ENCODE results near the gene TMEM169.

Gene TMEM169

GRCh38 chr2:216081487-216082116 is at the start of gene TMEM169, which contains the start of gene PECR:
TSS of gene TMEM169 (plus strand) at chr2:216081919. CDS start at chr2:216095964, 14,045 bp downstream.
TSS of gene PECR (minus strand) at chr2:216081809. CDS start at chr2:216081741, 68 bp downstream.
- no peak for DNase-seq

DNA sequence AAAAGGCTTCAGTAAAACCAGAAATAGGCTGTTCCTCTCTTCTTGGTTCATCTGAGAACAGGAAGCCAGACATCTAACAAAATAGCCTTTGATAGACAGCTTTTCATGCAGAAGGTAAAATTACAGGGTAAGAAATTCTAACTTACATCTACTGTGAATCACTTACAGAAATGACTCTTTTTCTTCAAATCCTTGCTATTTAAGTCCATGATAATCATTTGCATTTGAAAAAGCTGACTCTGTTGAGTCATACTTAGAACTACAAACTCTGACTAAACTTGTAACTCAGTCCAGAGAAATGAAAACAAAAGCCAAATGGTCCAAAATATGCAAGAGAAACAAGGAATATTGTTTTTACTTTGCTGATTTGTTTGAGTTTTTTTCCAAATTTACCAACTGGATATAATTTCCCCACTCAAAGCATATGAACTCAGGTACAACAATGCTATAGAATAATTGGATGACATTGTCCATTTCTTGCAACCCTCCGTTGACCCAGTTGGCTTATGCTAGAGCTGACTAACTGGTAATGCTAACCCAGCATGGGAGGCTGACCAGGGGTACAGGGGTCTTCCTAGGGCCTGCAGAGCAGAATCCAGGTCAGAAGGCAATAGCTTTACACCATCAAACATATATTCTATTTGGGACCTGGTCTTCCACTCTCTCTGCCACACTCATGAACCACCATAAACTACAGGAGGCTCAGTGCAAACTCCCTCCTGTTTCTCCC is 49.6 kb upstream of the TMEM169 start:
- no peak for DNase-seq

DNA sequence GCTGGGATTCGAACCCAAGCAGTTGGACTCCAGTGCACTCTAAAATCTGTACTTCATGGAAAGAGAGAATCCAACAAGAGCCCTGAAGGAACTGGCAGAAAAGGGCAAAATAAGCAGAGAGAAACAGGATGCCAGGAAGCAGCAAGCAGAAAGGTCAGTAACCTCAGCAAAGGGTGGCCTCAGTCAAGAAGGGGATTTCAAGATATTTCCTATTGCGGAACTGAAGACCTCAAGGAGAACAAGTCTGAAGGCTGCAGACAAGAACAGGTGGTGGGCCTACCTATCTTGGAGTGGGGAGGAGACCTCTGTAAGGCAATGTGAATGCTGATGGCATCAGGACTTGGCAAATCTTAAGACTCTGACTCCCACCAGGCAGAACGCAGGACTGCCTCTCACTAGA is 48.3 kb upstream of the TMEM169 start:
- no peak for DNase-seq

- DNase-seq: no peak
Measured at GRCh38 chr2:216034065-216034464, 47.7 kb upstream of the TMEM169 start.

- DNase-seq: no peak
Measured at GRCh38 chr2:216039918-216040317, 41.8 kb upstream of the TMEM169 start.

DNA sequence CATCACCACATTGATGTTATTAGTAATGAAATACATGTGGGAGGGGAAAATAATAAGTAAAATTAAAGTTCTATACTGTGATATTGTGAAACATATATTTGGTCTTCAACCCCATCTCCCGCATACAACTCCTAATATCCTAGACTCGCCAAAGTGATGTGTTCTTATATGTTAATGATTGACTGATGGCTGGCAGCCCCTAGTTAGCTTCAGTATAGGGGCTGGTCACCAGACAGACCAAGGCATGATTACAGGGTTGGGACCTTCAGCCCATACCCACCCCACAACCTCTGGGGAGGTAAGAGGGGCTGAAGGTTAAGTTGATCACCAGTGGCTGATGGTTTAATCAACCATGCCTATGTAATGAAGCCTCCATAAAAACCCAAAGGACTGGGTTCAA is 40.3 kb upstream of the TMEM169 start:
- DNase-seq: no peak

DNA sequence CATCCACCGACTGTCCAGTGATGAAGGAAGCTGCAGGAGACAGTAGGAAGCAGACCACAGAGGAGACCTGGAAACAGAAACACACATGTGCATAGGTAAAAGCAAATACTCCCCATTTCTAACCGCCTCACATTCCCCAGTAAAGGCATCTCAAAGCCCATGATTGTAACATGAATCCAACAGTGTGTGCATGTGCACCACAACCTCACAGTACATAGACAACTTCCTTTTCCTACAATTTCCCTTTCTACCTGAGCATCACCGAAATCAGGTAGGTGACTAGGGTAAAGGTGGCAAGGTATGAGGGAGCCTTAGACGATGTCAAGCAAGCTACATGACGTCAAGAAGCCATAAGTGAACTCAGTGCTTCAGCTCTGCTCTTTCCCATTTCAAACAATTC is 37.8 kb upstream of the TMEM169 start:
- DNase-seq: no peak

GRCh38 chr2:216044883-216045486 is 36.7 kb upstream of the TMEM169 start:
- no peak for DNase-seq

DNA sequence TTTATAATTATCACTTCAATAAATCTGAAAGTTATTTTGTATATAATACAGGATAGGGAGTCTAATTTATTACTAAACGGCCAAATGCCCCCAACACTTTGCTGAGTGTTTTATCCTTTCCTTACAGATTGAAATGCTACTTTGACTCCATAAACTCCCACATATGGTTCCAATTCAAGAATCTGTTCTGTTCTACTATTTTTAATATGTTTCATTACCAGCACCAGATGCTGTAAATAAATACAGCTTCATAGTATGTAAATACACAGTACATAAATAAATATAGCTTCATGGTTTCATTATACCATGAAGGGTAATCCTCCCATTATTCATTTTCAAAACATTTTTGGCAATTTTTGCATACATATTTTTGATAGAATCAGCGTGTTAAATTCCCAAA is 34.3 kb upstream of the TMEM169 start:
- no peak for DNase-seq

- DNase-seq: no peak
Measured at GRCh38 chr2:216049452-216049851, 32.3 kb upstream of the TMEM169 start.

DNA sequence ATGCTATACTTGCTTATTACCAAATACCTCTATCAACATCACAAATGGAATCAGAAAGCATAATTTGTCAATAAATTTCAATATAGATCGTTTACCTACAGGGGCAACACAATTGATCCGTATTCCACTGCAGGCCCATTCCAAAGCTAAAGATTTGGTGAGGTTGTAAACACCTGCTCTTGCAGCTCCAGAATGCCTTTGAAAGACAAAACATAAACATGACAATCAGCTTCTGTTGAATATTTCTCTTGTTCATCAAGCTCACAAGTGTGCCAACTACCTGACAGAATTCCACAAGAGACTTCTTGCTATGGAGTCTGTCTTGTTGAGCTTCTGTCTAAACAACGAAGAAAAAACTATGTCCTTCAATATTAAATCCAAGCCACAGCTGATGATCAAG is 30.4 kb upstream of the TMEM169 start:
- DNase-seq: no peak

- no peak for DNase-seq
Measured at GRCh38 chr2:216052420-216052819, 29.3 kb upstream of the TMEM169 start.

DNA sequence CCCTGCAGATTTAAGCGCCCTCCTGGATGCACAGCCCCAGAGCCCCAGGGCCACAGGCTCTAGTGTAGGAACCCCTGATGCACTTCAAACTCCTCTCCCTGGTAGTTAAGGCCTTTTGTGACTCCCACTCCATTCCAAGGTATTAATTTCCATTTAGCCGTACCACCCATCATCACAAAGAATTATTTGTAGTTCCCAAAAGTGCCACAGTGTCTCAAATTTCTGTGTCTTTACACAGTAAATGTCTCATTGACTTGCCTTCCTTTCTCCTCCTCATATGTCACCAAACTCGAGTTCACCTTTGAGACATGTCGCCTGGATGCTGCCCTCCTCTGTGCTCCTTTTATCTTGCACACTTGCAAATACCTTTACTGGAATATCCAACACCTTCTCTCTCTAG is 26.0 kb upstream of the TMEM169 start:
- no peak for DNase-seq

DNA sequence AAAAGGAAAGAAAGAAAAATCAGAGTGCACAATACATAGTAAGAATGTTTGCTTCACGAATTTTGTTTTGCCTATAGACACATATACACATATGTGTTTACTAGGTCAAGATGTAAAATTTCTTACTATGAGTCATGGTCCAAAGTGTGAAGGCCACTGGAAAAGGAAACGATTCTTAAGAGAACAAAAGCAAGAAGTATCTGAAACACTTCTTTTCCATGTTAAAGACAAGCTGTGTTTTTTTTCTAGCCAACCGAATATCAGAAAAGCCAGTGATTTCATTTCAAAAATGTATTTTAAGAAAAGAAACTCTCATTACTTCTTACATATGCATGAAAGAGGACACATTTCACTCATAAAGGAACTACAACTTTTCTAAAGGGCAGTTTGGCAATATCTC is 25.0 kb upstream of the TMEM169 start:
- no peak for DNase-seq

DNA sequence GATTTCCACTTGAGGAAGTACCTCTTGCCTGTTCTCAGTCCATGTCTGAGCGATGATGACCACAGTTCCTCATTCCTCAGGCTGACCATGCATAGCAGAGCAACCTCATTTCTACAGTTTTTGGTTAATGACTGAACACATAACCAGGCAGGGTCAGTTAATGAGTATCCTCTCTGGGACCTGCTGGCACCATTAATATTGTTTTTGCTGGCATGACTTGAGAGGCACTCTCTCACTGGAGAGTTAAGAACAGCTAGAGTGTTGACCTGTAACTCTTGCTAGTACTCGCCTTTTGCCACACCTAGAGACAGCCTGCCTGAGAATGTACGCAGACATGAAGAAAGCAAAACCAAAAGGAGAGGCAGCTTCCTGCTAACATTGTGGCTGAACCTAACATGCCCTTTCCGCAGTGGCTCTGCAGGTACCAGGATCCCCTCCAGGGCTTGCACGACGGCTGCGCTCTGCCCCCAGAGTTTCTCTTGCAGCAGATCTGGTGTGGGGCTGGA is 24.0 kb upstream of the TMEM169 start:
- DNase-seq: no peak

GRCh38 chr2:216059233-216059834 is 22.4 kb upstream of the TMEM169 start:
- no peak for DNase-seq

DNA sequence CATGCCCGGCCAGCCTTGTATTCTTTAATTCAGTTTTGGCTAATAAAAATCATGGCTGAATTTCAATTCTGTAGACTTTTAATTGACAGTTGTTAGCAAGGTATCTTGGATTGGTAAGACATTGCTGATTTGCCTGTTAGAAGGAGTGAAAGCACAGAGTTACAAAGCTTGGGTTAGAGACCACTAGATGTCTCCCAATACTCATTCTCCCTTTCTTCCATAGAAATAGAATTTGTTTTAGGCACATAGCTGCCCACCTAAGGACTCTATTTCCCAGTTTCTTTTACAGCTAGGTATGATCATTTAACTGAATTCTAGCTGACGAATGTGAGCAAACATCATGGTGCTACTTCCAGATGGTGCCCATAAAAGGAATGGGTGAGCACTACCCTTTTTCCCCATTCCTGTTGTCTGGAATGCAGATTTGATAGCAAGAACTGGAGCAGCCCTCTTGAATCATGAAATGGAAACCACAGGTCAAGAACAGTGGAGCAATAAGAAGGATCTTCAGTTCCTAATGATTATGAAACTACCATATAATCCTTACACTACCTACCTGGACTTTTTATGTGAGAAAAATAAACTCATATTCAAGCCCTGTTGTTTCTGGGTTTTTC is 17.6 kb upstream of the TMEM169 start:
- no peak for DNase-seq

GRCh38 chr2:216064665-216065064 is 17.1 kb upstream of the TMEM169 start:
- no peak for DNase-seq

DNA sequence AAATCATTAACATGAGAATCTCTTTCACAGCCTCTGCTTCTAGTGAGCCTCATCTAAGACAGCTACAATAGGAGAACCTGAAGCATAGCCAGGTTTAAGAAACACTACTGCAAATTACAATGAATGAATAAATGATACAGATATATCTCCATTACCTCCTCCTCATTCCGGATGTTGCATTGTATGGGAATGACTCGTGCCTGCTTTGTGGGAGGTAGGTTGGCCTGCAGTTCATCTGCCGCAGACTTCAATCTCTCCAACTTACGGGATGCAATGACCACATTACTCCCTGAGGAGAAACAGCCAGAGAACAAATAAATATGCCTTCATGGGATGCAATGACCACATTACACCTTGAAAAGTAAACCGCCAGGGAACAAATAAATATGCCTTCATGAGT is 15.5 kb upstream of the TMEM169 start:
- DNase-seq: no peak

- no peak for DNase-seq
Measured at GRCh38 chr2:216069028-216069427, 12.7 kb upstream of the TMEM169 start.

DNA sequence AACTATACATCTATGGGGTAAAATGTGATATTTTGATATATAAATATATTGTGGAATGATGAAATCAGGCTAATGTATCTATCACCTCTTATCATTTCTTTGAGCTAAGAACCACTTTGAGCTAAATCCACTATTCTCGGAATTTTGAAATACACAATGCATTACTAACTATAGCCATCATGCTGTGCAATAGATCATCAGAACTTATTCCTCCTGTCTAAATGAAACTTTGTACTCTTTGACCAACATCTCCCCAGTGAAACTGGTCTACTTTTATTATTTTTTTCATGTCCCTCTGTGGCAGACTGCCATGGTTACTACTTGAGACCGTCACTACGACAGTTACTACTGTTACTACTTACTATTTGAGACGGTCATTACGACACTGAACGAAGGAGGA is 11.5 kb upstream of the TMEM169 start:
- no peak for DNase-seq

- DNase-seq: no peak
Measured at GRCh38 chr2:216071111-216071851, 10.4 kb upstream of the TMEM169 start.

Data from cortex of kidney (tissue), 1 donor.